Left hindlimb (tissue), 1 donor: ENCODE results near the gene CLCN7.
"Not testable (repeated sequence)": the region's sequence is repeated elsewhere in the genome, so short reads cannot be mapped to it uniquely, and the experiment has no call there.

ENCODE experiments used
- DNase-seq: peaks from one replicate; pipeline ENCODE4 v3.0.0-alpha.2; 2018

Gene CLCN7

GRCh38 chr16:1486551-1487390, 11.9 kb upstream of the CLCN7 start:
- no peak for DNase-seq

GRCh38 chr16:1485847-1486496, 11.1 kb upstream of the CLCN7 start:
- DNase-seq: no peak

- no peak for DNase-seq
Measured at GRCh38 chr16:1481906-1482835, 7.3 kb upstream of the CLCN7 start.

GRCh38 chr16:1478937-1479336, 4.1 kb upstream of the CLCN7 start:
- not testable (repeated sequence) for DNase-seq

GRCh38 chr16:1477033-1477432, 2.2 kb upstream of the CLCN7 start:
- DNase-seq: no peak

- DNase-seq: no peak
Measured at GRCh38 chr16:1475552-1476114, 805 bp upstream of the CLCN7 start.

- DNase-seq: no peak
Measured at GRCh38 chr16:1474082-1474795, 589 bp downstream of the CLCN7 start.

- no peak for DNase-seq
Measured at GRCh38 chr16:1472974-1473373, 1.9 kb downstream of the CLCN7 start.

GRCh38 chr16:1471569-1472194, 3.1 kb downstream of the CLCN7 start:
- no peak for DNase-seq

- no peak for DNase-seq
Measured at GRCh38 chr16:1470481-1471251, 4.2 kb downstream of the CLCN7 start.

GRCh38 chr16:1469693-1470201, 5.1 kb downstream of the CLCN7 start:
- DNase-seq: no peak

- not testable (repeated sequence) for DNase-seq
Measured at GRCh38 chr16:1469141-1469540, 5.7 kb downstream of the CLCN7 start.

GRCh38 chr16:1468426-1468810, 6.4 kb downstream of the CLCN7 start:
- DNase-seq: no peak

- no peak for DNase-seq
Measured at GRCh38 chr16:1466968-1467521, 7.8 kb downstream of the CLCN7 start.

- DNase-seq: no peak
Measured at GRCh38 chr16:1466054-1466453, 8.8 kb downstream of the CLCN7 start.

- DNase-seq: no peak
Measured at GRCh38 chr16:1465567-1465915, 9.3 kb downstream of the CLCN7 start.

GRCh38 chr16:1464894-1465566, 9.8 kb downstream of the CLCN7 start:
- no peak for DNase-seq

- DNase-seq: no peak
Measured at GRCh38 chr16:1464196-1464893, 10.5 kb downstream of the CLCN7 start.

- DNase-seq: no peak
Measured at GRCh38 chr16:1461146-1461545, 13.7 kb downstream of the CLCN7 start.
